ENCODE measurements around the gene FHAD1.

The FHAD1 gene

DNA sequence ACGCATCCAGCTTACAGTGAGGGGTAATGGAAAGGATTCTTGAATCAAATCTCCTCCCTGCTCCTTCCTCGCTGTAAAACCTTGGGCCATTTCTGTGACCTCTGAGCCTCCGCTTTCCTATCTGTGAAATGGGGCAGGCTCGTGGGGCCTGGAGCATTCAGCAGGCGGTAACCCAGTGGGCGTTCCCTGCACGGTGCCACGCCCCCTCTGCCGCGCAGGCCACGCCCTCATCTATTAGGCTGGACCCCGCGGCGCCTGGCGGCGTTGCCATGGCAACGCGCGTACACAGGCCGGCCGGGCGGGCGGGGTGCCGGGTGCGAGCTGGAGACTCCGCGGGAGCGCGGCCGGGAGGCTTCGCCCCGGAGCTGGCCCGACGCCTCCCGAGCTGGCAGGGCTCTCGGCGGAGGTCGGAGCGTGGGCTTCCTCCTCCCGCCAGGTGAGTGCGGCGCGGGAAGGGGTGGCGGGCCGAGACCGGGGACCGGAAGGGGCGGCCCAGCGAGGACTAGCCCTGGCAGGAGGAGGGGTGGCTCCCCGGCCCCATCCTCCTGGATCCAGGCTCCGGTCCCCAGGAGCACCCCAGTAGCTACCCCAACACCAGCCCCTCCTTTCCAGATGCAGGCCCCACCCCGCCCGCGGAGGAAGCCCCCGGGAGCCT is at the start of gene FHAD1:
FHAD1 (plus strand) TSS at position 264 of the 655 bp plus-strand sequence. CDS start 4,562 bp downstream, outside the sequence.
- TF ChIP-seq, protein P1, sequence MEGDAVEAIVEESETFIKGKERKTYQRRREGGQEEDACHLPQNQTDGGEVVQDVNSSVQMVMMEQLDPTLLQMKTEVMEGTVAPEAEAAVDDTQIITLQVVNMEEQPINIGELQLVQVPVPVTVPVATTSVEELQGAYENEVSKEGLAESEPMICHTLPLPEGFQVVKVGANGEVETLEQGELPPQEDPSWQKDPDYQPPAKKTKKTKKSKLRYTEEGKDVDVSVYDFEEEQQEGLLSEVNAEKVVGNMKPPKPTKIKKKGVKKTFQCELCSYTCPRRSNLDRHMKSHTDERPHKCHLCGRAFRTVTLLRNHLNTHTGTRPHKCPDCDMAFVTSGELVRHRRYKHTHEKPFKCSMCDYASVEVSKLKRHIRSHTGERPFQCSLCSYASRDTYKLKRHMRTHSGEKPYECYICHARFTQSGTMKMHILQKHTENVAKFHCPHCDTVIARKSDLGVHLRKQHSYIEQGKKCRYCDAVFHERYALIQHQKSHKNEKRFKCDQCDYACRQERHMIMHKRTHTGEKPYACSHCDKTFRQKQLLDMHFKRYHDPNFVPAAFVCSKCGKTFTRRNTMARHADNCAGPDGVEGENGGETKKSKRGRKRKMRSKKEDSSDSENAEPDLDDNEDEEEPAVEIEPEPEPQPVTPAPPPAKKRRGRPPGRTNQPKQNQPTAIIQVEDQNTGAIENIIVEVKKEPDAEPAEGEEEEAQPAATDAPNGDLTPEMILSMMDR (conservative IDR thresholded peaks at IDR 0.05; ENCODE audit: low read depth, low read length), result no peak
- DNase-seq (ENCODE audit: low read depth), result no peak
- peak within 1 kb of the TSS; percentile 45 for H3K4me3 ChIP-seq (ENCODE audit: low read length)

DNA sequence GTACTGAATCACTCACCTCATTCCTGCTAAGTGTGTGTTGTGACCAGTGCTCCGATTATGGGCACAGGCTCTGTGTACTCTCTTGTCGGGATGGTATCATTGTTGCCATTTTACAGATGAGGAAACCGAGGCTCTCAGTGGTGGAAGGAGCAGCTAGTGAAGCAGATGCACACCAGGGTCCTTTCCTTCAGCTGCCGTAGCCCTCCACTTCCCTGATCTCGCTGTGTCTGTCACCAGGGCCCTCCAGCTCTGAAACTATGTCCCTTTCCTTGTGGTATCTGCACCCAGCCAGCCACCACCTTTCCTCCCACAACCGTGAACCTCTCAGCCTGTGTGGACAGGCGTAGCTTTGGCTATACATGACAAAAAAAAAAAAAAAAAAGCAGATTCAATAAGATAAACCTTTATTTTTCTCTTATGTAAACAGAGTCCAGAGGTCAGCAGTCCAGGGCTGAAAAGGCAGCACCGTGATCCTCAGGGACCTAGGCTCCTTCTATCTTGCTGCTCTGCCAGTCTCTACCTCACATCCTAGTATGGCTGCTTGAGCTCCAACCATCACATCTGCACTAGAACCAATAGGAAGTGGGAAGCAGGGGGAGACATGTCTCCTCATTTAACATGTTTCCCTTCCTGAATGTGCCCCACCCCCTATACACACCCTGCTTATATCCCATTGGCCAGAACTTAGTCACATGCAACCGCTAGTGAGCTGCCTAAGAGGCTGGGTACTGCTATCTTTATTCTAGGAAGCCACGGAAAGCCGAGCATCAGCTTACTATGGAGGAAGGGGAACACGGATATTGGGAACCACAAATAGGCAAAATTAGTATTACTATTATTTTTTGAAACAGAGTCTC is 49.2 kb upstream of the FHAD1 start:
- H3K4me3 ChIP-seq (ENCODE audit: low read length), result no peak overlapping the region
- TF ChIP-seq, protein P1 (conservative IDR thresholded peaks at IDR 0.05; ENCODE audit: low read depth, low read length), result no peak
- no peak for DNase-seq (ENCODE audit: low read depth)

GRCh38 chr1:15198684-15199083 is 48.3 kb upstream of the FHAD1 start:
- H3K4me3 ChIP-seq (ENCODE audit: low read length), result no peak overlapping the region

GRCh38 chr1:15201221-15201620 is 45.8 kb upstream of the FHAD1 start:
- no peak for DNase-seq (ENCODE audit: low read depth)
- H3K4me3 ChIP-seq (ENCODE audit: low read length), result no peak overlapping the region
- TF ChIP-seq, protein P1 (conservative IDR thresholded peaks at IDR 0.05; ENCODE audit: low read depth, low read length), result no peak

More at GRCh38 chr1:15198684-15199083, 48.3 kb upstream of the FHAD1 start:
- TF ChIP-seq, protein P1 (conservative IDR thresholded peaks at IDR 0.05; ENCODE audit: low read depth, low read length), result no peak
- no peak for DNase-seq (ENCODE audit: low read depth)

GRCh38 chr1:15201849-15202551 is 45.0 kb upstream of the FHAD1 start:
- no peak for DNase-seq (ENCODE audit: low read depth)
- no peak overlapping the region for H3K4me3 ChIP-seq (ENCODE audit: low read length)
- TF ChIP-seq, protein P1 (conservative IDR thresholded peaks at IDR 0.05; ENCODE audit: low read depth, low read length), result no peak

GRCh38 chr1:15204931-15205330 is 42.1 kb upstream of the FHAD1 start:
- TF ChIP-seq, protein P1 (conservative IDR thresholded peaks at IDR 0.05; ENCODE audit: low read depth, low read length), result no peak
- H3K4me3 ChIP-seq (ENCODE audit: low read length), result no peak overlapping the region
- no peak for DNase-seq (ENCODE audit: low read depth)
